ENCODE data around the gene ALKBH5. TPM values are rescaled to one million over a fixed set of nuclear protein-coding genes. Genes with fewer than 3 reads are reported as not detected.

The ALKBH5 gene
- total and polyA plus RNA-seq, 2 of the 8 experiments (the other 6 are each of a cell fraction or from before 2014, with no cell fraction given) = 63.7 to 86.4 TPM

GRCh38 chr17:18173740-18174139, 9.9 kb upstream of the ALKBH5 start (continued):
- TF ChIP-seq KDM4A (IDR thresholded peaks at IDR 0.05; ENCODE audit: low read depth, low read length, severe bottlenecking) = no peak
